ENCODE measurements around the gene MFRP. TPM values are rescaled to one million over a fixed set of nuclear protein-coding genes. Genes with fewer than 3 reads are reported as not detected.
A peak's percentile ranks its signal among the peaks of the same experiment; 100 is the strongest.

MFRP gene
- total and polyA plus RNA-seq, 8 donors, result not detected

DNA sequence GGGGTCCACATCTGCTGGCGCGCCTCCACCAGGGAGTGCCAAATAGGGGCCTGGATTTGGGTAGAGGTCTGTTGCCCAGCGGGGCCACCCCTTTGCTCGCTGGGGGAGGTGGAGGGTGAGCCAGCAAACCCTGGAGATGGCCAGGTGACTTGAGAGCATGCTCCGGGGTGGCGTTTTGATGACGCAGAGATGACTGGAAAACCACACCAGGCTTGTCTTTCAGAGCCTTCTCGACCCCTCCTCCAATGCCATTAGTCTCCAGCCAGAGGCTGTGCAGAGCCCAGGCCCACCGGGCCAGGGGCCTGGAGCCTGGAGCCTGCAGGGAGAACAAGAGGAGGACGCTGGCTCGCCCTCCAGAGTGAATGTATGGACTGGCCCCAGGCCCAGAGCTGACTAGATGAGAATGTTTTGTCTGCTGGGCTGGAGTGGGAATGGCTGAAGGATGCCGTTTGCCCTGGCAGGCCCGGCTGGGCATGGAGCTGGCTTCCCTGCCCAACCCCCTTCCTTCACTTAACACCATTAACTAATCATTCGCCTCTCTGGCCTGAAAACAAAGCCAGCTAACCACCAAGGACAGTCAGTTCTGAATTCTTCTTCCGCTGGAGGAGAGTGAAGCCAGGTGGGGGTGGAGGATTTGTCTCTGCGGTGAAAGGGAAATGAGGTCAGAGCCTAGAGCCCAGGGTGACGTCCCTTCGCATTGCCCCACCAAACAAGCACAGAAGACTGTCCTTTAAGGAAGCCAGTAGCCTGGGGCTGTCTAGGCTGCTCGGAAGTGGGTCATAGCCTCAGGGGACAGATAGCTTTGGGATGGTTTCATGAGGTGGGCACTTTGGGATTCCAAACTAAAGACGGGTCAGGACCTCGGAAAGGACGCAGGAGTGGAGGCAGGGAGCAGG lies 28.0 kb downstream of the MFRP start:
- Histone ChIP-seq H3K9me3 (no peaks in the 10 kb centered on the region), H3K36me3 (no peaks in the 10 kb centered on the region), H3K27me3 (peaks cover 0 to 3% (median 0%) of the 10 kb centered on the region in 4 donors), H3K4me1 (peaks cover 0 to 12% (median 6%) of the 10 kb centered on the region in 3 donors), H3K4me3 (no peak overlapping the region), H3K27ac (peak overlapping the region in 3 of 4 donors; percentile 22 to 58 (median 23))
- TF ChIP-seq, protein P1, sequence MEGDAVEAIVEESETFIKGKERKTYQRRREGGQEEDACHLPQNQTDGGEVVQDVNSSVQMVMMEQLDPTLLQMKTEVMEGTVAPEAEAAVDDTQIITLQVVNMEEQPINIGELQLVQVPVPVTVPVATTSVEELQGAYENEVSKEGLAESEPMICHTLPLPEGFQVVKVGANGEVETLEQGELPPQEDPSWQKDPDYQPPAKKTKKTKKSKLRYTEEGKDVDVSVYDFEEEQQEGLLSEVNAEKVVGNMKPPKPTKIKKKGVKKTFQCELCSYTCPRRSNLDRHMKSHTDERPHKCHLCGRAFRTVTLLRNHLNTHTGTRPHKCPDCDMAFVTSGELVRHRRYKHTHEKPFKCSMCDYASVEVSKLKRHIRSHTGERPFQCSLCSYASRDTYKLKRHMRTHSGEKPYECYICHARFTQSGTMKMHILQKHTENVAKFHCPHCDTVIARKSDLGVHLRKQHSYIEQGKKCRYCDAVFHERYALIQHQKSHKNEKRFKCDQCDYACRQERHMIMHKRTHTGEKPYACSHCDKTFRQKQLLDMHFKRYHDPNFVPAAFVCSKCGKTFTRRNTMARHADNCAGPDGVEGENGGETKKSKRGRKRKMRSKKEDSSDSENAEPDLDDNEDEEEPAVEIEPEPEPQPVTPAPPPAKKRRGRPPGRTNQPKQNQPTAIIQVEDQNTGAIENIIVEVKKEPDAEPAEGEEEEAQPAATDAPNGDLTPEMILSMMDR (IDR thresholded peaks at IDR 0.05), result no peak
- FAIRE-seq (no peak), DNase-seq (peak in 2 of 6 donors; percentile 17 to 53), ATAC-seq (no peak)
- WGBS, 2 donors, result 65 to 71% methylated on average over 22 of the region's 22 CpGs
- intact Hi-C loops (cut with DNase I), result no loop called here

GRCh38 chr11:119317592-119318239 lies 28.8 kb downstream of the MFRP start:
- Histone ChIP-seq H3K27ac (peak overlapping the region in 2 of 4 donors; percentile 46 to 62), H3K9me3 (no peaks in the 10 kb centered on the region)
- no peak for FAIRE-seq

GRCh38 chr11:119316729-119317591 lies 29.5 kb downstream of the MFRP start, which contains the start of gene MCAM:
Gene MCAM (minus strand): TSS chr11:119317130. CDS start chr11:119317101, 29 bp downstream.
- Histone ChIP-seq H3K4me1 (peaks cover 0 to 12% (median 6%) of the 10 kb centered on the region in 3 donors), H3K4me3 (peak within 1 kb of the TSS; percentile 11 to 49 (median 26)), H3K27ac (peak within 1 kb of the TSS in 3 of 4 donors; percentile 43 to 71 (median 69)), H3K27me3 (peaks cover 0 to 3% (median 0%) of the 10 kb centered on the region in 4 donors), H3K36me3 (no peaks in the 10 kb centered on the region), H3K9me3 (no peaks in the 10 kb centered on the region)
- FAIRE-seq, result no peak
- WGBS, 2 donors, result 3 to 6% methylated on average over 59 to 74 of the region's 74 CpGs
- peak in 3 of 4 donors; percentile 3 to 20 (median 5) for ATAC-seq
- intact Hi-C loops (cut with DNase I), result no loop called here
- TF ChIP-seq, protein P1 (IDR thresholded peaks at IDR 0.05), result no peak
- DNase-seq, result peak in 1 of 6 donors; percentile 79

More at GRCh38 chr11:119317592-119318239, 28.8 kb downstream of the MFRP start:
- DNase-seq, result no peak
- TF ChIP-seq, protein P1 (IDR thresholded peaks at IDR 0.05), result no peak
- H3K36me3 ChIP-seq, result no peaks in the 10 kb centered on the region
- peaks cover 0 to 3% (median 0%) of the 10 kb centered on the region in 4 donors for H3K27me3 ChIP-seq
- intact Hi-C loops (cut with DNase I), result no loop called here
- peak overlapping the region in 1 of 4 donors; percentile 49 for H3K4me3 ChIP-seq
- ATAC-seq, result no peak
- 72% methylated on average over 14 of the region's 14 CpGs for WGBS, 2 donors
- peaks cover 0 to 12% (median 6%) of the 10 kb centered on the region in 3 donors for H3K4me1 ChIP-seq

GRCh38 chr11:119316016-119316728 lies 30.3 kb downstream of the MFRP start:
- peak; percentile 18 to 50 (median 38) for ATAC-seq
- no peaks in the 10 kb centered on the region for H3K9me3 ChIP-seq
- H3K4me1 ChIP-seq, result peaks cover 0 to 12% (median 6%) of the 10 kb centered on the region in 3 donors
- peaks cover 0 to 3% (median 0%) of the 10 kb centered on the region in 4 donors for H3K27me3 ChIP-seq
- intact Hi-C loops (cut with DNase I), result no loop called here
- H3K4me3 ChIP-seq, result peak overlapping the region; percentile 11 to 49 (median 26)
- no peaks in the 10 kb centered on the region for H3K36me3 ChIP-seq
- TF ChIP-seq, protein P1 (IDR thresholded peaks at IDR 0.05), result no peak
- peak in 4 of 6 donors; percentile 43 to 82 (median 60) for DNase-seq
- no peak for FAIRE-seq
- 2% methylated on average over 36 to 46 of the region's 46 CpGs for WGBS, 2 donors
- peak overlapping the region in 3 of 4 donors; percentile 43 to 71 (median 69) for H3K27ac ChIP-seq
